Bronchial epithelial cell (primary cell): ENCODE measurements around the gene PRODH2. TPM values are rescaled to one million over a fixed set of nuclear protein-coding genes. Genes with fewer than 3 reads are reported as not detected.

Source experiments
- DNase-seq: peaks from one replicate; pipeline ENCODE4 v3.0.0-alpha.2; 2010; ENCODE audit warnings: low read depth
- FAIRE-seq: peaks from 2 replicates; lab custom pipeline; 2011; peaks lifted over from hg19 to GRCh38; lab: Jason Lieb, UNC
- H3K27me3 ChIP-seq: 2 replicates; pipeline ENCODE4 v1.5.1; 2011; ENCODE audit warnings: low read length; ENCODE audit not compliant: control insufficient read depth, insufficient read depth
- H3K36me3 ChIP-seq: 2 replicates; pipeline ENCODE4 v1.5.1; 2011; ENCODE audit warnings: low read length; ENCODE audit not compliant: control insufficient read depth, insufficient read depth
- H3K4me3 ChIP-seq: 2 replicates; pipeline ENCODE4 v1.5.1; 2011; ENCODE audit warnings: mild to moderate bottlenecking, low read depth, low read length, control low read depth
- CTCF ChIP-seq: IDR thresholded peaks from 2 replicates; pipeline ENCODE4 v1.5.1; 2011; ENCODE audit warnings: mild to moderate bottlenecking, moderate library complexity, low read length, control low read depth, inconsistent platforms; ENCODE audit not compliant: insufficient read depth, severe bottlenecking
- total RNA-seq: library from RNA; depleted of rRNA; stranded (reverse); fragments of >200 nt; gene quantifications from 2 replicates; pipeline ENCODE4 v1.2.1, GENCODE V29; 2014

The PRODH2 gene
- total RNA-seq, 1 donor from 2014 or later, result not detected

GRCh38 chr19:35848919-35849505 lies 36.4 kb upstream of the PRODH2 start:
- H3K27me3 ChIP-seq, result peaks cover 19% of the 10 kb centered on the region
- FAIRE-seq (no peak), DNase-seq (no peak)
- H3K36me3 ChIP-seq, result no peaks in the 10 kb centered on the region
- H3K4me3 ChIP-seq, result no peak overlapping the region
- no peak for TF ChIP-seq CTCF

GRCh38 chr19:35848486-35848885 lies 35.8 kb upstream of the PRODH2 start:
- no peak for FAIRE-seq
- no peak for TF ChIP-seq CTCF
- H3K36me3 ChIP-seq, result no peaks in the 10 kb centered on the region
- DNase-seq, result no peak
- H3K4me3 ChIP-seq, result no peak overlapping the region
- H3K27me3 ChIP-seq, result peaks cover 19% of the 10 kb centered on the region

- Histone ChIP-seq H3K27me3 (peaks cover 16% of the 10 kb centered on the region), H3K36me3 (no peaks in the 10 kb centered on the region), H3K4me3 (no peak overlapping the region)
- FAIRE-seq, result no peak
- TF ChIP-seq CTCF, result no peak
- DNase-seq, result no peak
These were observed 35.3 kb upstream of the PRODH2 start for GRCh38 chr19:35847911-35848310.

GRCh38 chr19:35846038-35846668 lies 33.5 kb upstream of the PRODH2 start:
- DNase-seq (peak; percentile 7), FAIRE-seq (no peak)
- peaks cover 15% of the 10 kb centered on the region for H3K27me3 ChIP-seq
- no peak overlapping the region for H3K4me3 ChIP-seq
- H3K36me3 ChIP-seq, result no peaks in the 10 kb centered on the region
- TF ChIP-seq CTCF, result peak; percentile 6

GRCh38 chr19:35845215-35846037 lies 32.8 kb upstream of the PRODH2 start:
- H3K36me3 ChIP-seq, result no peaks in the 10 kb centered on the region
- FAIRE-seq (no peak), DNase-seq (peak; percentile 9)
- peak overlapping the region; percentile 16 for H3K4me3 ChIP-seq
- TF ChIP-seq CTCF, result no peak
- peaks cover 13% of the 10 kb centered on the region for H3K27me3 ChIP-seq
